Kidney (tissue), 22 donors: ENCODE data around the gene SPNS2. TPM values are rescaled to one million over a fixed set of nuclear protein-coding genes. Genes with fewer than 3 reads are reported as not detected.

Experiments used
- DNase-seq, 5 donors: peaks; one replicate each; pipeline ENCODE4 v3.0.0-alpha.2; 2013 to 2020
- FAIRE-seq: peaks from 2 replicates; lab custom pipeline; 2012; peaks lifted over from hg19 to GRCh38; lab: Jason Lieb, UNC
- H3K27ac ChIP-seq, 2 donors: one replicate each; pipeline ENCODE4 v1.7.0; 2013; ENCODE audit warnings: low read depth in 2 of 2, low read length in 2 of 2, inconsistent platforms in 1 of 2
- H3K27me3 ChIP-seq: one replicate; pipeline ENCODE4 v1.7.1; 2013; ENCODE audit warnings: low read length, inconsistent platforms; ENCODE audit not compliant: control insufficient read depth, insufficient read depth
- H3K36me3 ChIP-seq, 3 donors: one replicate each; pipeline versions ENCODE4 v1.7.0 to v1.7.1; 2013; ENCODE audit warnings: low read length in 3 of 3, control low read depth in 1 of 3, inconsistent platforms in 1 of 3; ENCODE audit not compliant: insufficient read depth in 3 of 3, control insufficient read depth in 2 of 3
- H3K4me1 ChIP-seq, 3 donors: one replicate each; pipeline versions ENCODE4 v1.7.0 to v1.7.1; 2013; ENCODE audit warnings: low read length in 3 of 3, inconsistent platforms in 1 of 3, low read depth in 1 of 3; ENCODE audit not compliant: control insufficient read depth in 2 of 3, insufficient read depth in 2 of 3
- H3K4me3 ChIP-seq, 3 donors: one replicate each; pipeline versions ENCODE4 v1.7.0 to v1.8.1; 2013; ENCODE audit warnings: low read length in 3 of 3, control low read depth in 1 of 3, inconsistent platforms in 1 of 3
- H3K9ac ChIP-seq, 3 donors: one replicate each; pipeline versions ENCODE4 v1.7.0 to v1.7.1; 2013; ENCODE audit warnings: low read length in 3 of 3, control low read depth in 1 of 3, inconsistent platforms in 1 of 3
- H3K9me3 ChIP-seq, 3 donors: one replicate each; pipeline versions ENCODE4 v1.7.0 to v1.7.1; 2013; ENCODE audit warnings: low read length in 3 of 3, control low read depth in 1 of 3, inconsistent platforms in 1 of 3; ENCODE audit not compliant: control insufficient read depth in 2 of 3, insufficient read depth in 1 of 3
- CTCF ChIP-seq: IDR thresholded peaks from 3 replicates; pipeline ENCODE4 v1.5.1; 2012; ENCODE audit warnings: mild to moderate bottlenecking, moderate library complexity, borderline replicate concordance; ENCODE audit not compliant: insufficient read depth; ENCODE audit errors: extremely low read depth
- intact Hi-C: fragments of 100-400 bp; cut with DNase I; formaldehyde crosslinking; loops from one replicate; pipeline ENCODE4 v1.11.1; 2022
- long read RNA-seq, 10 donors: library from polyadenylated mRNA in 1 of 10; unstranded in 1 of 10; transcript quantifications; one replicate each; pipeline ENCODE4 v2.0.0 and lab custom pipeline, GENCODE V29; 2021 to 2026
- polyA plus RNA-seq: library from polyadenylated mRNA; stranded (reverse); fragments of 350-450 nt; fragmentation: Illumina TruSeq; extraction: RNeasy Lipid Tissue Mini Kit (QIAGEN cat#74804); gene quantifications from one replicate; pipeline ENCODE4 v1.2.3, GENCODE V29; 2014; ENCODE audit warnings: low read depth, low replicate concordance; ENCODE audit not compliant: insufficient read depth
- total RNA-seq: library from RNA; stranded (reverse); fragmentation: NEBNext Ultra II Directional; extraction: Animal tissue kit (Norgen Biotek cat#: 25700); gene quantifications from one replicate; pipeline ENCODE4 v1.2.1, GENCODE V29; 2021
- donor health status: control.
- donor health status: control.
- donor health status: control.
- donor health status: control.
- donor health status: control.
- donor health status: DM: yes; HTN: yes; CAD: no.
- donor health status: Normal renal cell carcinoma (clear cell type).

Gene SPNS2
- total RNA-seq (60.5 TPM), polyA plus RNA-seq (75.1 TPM)
- long read RNA-seq, donor 1, partial matches to known transcripts, result 39 of 42 reads
- long read RNA-seq, donor 1, other reads (novel, unspliced or antisense), result 0 of 42 reads
- long read RNA-seq, donor 2, partial matches to known transcripts, result 0 of 4 reads
- long read RNA-seq, donor 2, other reads (novel, unspliced or antisense), result 0 of 4 reads
- long read RNA-seq, donor 3, partial matches to known transcripts, result 0 of 3 reads
- long read RNA-seq, donor 3, other reads (novel, unspliced or antisense), result 0 of 3 reads
- long read RNA-seq, donor 4, transcript SPNS2-201 (13 exons, 3,447 nt), result major isoform, 7 of 12 reads
- long read RNA-seq, donor 4, partial matches to known transcripts, result 5 of 12 reads
- long read RNA-seq, donor 4, other reads (novel, unspliced or antisense), result 0 of 12 reads
- long read RNA-seq, donor 5, result 0 reads
- long read RNA-seq, donor 6, partial matches to known transcripts, result 0 of 1 reads
- long read RNA-seq, donor 6, other reads (novel, unspliced or antisense), result 0 of 1 reads
- long read RNA-seq, donor 7, transcript SPNS2-201 (13 exons, 3,447 nt), result major isoform, 41 of 100 reads
- long read RNA-seq, donor 7, partial matches to known transcripts, result 18 of 100 reads
- long read RNA-seq, donor 7, other reads (novel, unspliced or antisense), result 38 of 100 reads
- long read RNA-seq, donor 8, partial matches to known transcripts, result 23 of 25 reads
- long read RNA-seq, donor 8, other reads (novel, unspliced or antisense), result 0 of 25 reads
- long read RNA-seq, donor 9, result 0 reads
- long read RNA-seq, donor 10, partial matches to known transcripts, result 14 of 17 reads
- long read RNA-seq, donor 10, other reads (novel, unspliced or antisense), result 0 of 17 reads

GRCh38 chr17:4498461-4499397, at the start of gene SPNS2:
Gene SPNS2 (plus strand): TSS chr17:4498881. CDS start chr17:4499048, 167 bp downstream.
- FAIRE-seq (no peak), DNase-seq (peak; percentile 63 to 88 (median 82))
- Histone ChIP-seq H3K9me3 (no peaks in the 10 kb centered on the region), H3K4me1 (peaks cover 0 to 19% (median 14%) of the 10 kb centered on the region in 3 donors), H3K4me3 (peak within 1 kb of the TSS; percentile 12 to 73 (median 72)), H3K27ac (peak within 1 kb of the TSS; percentile 82 to 86), H3K27me3 (peaks cover 5% of the 10 kb centered on the region), H3K36me3 (no peaks in the 10 kb centered on the region), H3K9ac (peak within 1 kb of the TSS in 2 of 3 donors; percentile 24 to 78)
- intact Hi-C loops, result no loop called here
- no peak for TF ChIP-seq CTCF

GRCh38 chr17:4449736-4450135, 48.9 kb upstream of the SPNS2 start:
- intact Hi-C loops, result no loop called here
- Histone ChIP-seq H3K9me3 (no peaks in the 10 kb centered on the region), H3K4me1 (no peaks in the 10 kb centered on the region), H3K27ac (no peak overlapping the region), H3K9ac (no peak overlapping the region), H3K4me3 (no peak overlapping the region), H3K36me3 (no peaks in the 10 kb centered on the region), H3K27me3 (no peaks in the 10 kb centered on the region)
- no peak for FAIRE-seq
- DNase-seq, result no peak
- no peak for TF ChIP-seq CTCF

- DNase-seq, result no peak
- no peak for TF ChIP-seq CTCF
- Histone ChIP-seq H3K27ac (no peak overlapping the region), H3K36me3 (no peaks in the 10 kb centered on the region), H3K4me1 (no peaks in the 10 kb centered on the region), H3K9me3 (no peaks in the 10 kb centered on the region), H3K9ac (no peak overlapping the region), H3K27me3 (no peaks in the 10 kb centered on the region), H3K4me3 (no peak overlapping the region)
- no peak for FAIRE-seq
- intact Hi-C loops, result no loop called here
Measured at GRCh38 chr17:4450710-4451316, 47.9 kb upstream of the SPNS2 start.
